Measurements from ENCODE around the gene PPP1R9A.

Gene PPP1R9A

DNA sequence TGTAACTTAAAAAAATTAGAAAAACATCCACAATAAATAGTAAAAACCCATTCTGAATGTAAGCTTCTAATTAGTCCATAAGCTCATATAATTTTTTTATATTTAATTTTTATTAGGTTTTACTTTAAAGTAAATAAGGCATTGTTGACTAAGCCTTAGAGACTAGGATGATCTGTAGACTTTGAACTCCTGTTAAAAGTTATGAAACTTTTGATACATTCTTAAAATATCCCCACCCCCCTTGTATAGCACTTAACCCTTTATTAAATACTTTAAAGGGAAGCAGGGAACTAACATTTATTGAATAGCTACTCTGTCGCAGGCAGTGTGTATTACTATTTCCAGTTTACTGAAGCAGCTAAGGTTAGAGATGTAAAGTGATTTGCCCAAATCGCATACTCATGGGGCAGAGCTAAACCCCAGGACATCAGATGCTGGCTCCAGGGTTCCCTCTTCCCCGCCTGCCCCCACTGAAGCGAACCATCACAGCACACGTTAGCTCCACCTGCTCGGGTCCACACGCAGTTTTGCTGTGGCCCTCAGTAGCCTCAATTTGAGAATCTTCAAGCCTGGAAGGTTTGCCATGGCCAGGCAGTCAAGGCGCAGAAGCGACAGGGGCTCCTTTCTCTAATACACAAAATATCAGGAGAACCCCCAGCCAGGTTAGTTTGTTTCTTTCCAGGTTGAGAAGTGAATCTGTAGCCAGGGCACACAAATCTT lies 416.2 kb downstream of the PPP1R9A start:
- DNase-seq = no peak

DNA sequence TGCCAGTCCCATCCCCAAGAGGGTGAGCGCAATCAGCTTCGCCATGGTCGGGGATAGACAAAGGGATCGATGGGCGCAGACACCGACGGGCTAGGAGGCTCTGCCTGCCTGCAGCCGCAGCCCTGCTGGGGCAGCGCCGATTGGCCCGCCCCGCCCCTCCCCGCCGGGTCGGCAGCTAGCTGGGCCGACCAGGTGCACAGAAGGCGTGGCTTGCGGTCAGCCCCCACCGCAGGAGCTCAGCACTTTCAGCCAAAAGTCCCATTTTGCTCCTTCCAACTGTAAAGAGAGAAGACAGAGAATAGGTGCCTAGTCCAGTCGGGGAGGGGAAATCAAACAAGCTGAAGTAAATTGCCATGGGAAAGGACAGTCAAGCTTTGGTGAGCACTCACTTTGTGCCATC lies 417.0 kb downstream of the PPP1R9A start, which contains the start of gene PON1:
TSS of gene PON1 (minus strand) at position 102 of the 400 bp plus-strand sequence. CDS start at position 45, 57 bp downstream.
- DNase-seq = no peak

DNA sequence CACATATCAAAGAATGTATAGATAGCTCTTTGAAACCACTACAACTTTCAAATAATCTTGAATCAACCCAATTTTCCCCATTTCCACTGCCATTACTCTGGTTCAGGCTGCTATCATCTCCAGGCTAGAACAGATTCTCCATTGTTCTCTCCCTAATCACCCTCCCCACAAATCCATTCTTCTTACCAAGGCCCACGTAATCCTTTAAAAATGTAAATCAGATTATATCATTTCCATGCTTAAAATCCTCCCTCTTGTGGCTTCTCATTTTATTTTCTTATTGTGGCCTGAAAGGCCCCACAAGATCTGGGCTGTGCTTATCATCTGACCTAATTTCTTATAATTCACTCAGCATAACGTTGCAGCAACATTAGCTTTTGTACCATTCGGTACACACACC lies 420.0 kb downstream of the PPP1R9A start:
- DNase-seq = no peak

DNA sequence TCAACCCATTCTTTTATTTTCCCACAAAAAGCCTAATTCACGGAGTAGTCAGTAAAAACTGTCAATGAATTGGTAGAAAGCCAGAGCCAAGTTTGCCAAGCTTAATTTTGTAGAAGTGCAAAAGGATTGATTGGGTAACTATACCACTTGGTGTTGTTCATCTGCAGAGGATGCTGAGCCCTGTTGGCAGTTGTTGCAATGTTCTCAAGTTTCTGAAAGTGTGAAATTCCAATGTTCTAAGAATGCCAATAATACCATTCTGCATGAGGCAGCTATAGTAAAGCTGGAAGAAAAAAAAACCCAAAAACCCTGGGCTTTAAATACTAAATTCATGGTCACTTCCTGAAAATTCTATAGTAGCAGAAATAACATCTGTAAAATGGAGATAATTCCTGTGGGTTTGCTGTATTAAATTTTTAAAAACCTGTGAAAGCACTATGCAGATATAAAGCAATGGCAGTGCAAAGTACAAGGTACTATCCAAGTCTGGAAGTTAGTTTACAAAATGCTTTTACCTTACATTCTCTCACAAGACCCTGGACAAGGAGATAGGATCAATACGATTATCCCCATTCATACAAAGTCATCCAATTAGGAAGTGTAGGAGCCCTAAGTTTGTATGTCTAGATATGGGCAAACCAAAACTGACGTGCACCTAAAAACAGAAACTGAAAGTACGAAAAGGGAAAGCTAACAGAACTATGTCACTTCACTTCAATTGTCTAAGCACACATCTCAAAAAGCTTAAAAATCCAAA lies 423.0 kb downstream of the PPP1R9A start:
- DNase-seq = no peak

DNA sequence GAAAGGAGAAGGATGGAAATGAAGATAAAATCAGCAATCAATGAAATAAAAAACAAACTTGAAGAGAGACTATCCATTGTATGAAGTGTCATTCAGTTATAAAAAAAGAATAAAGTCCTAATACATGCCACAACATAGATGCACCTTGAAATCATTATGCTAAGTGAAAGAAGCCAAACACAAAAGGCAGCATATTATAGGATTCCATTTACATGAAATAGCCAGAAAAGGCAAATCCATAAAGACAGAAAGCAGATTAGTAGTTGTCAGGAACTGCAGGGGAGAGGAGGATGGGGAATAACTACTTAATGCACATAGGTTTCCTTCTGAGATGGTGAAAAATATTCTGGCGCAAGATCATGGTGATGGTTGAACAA lies 423.6 kb downstream of the PPP1R9A start:
- DNase-seq = no peak

DNA sequence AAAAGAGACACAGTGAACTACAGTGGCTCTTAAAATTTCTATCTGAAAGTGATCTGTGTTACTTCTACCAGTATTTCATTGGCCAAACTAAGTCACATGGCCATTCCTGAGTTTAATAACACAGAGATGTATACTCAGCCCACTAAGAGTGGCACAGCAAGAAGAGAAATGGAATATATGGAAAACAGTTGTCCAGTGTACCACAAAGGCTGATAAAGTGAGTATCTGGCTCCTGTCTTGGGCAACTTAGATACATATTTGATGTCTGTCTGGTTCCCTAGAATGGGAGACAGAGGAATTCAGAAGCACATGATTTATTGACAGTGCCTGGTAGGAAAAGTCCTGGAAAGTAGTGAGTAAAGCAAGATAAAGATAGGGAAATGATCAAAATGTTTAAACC lies 427.1 kb downstream of the PPP1R9A start:
- DNase-seq = no peak

DNA sequence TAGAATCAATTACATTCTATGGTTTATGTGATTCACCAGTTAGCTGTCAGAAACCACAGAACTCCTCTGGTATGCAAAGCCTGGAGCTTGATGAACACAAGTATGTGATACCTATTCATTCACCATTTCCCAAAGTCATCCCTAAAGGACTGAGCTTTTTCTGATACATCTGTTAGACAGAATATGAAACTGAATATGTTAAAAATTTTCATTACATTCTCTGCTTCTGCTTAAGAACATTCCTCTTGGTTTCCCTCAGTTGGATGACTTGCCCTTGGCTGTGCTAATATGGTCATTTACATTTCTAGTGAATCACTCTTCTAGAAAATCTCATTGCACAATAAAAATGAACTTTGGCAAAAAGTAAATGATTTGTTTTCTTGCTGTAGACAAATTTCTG lies 427.7 kb downstream of the PPP1R9A start:
- DNase-seq = no peak

DNA sequence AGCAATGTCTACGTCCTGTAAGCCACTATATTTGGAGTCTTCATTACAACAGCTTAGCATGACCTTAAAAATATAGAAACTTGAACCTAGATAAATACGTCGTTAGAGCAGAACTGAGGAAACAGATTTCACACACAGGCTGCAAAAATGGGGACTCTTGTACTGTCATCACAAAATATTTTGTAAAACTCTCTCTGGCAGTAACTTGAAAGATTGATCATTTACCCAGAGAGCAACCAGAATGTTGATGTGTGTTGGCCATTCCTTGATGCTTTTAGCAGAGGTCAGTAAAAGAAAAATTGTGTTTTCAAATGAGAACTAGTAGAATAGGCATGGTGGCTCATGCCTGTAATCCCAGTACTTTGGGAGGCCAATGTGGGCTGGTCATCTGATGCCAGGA lies 431.4 kb downstream of the PPP1R9A start:
- DNase-seq = no peak

DNA sequence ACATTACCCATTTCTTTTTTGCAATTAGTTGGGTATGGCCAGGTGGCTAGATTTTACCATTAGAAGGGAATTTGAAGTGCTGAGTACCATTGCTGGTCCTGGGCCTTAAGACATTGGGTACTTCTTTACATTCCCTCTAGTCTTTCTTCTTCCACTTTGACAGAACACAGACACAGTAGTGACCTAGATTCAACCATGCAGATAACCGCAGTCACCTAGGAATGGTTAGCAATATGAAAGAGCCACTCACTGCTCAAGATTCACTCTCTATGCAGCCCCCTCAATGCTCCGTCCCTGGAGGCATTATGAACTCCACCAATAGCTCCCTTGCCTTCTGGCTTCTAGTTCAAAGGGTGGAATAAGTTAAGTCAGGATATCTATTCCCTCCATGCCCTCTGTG lies 433.1 kb downstream of the PPP1R9A start:
- no peak for DNase-seq

DNA sequence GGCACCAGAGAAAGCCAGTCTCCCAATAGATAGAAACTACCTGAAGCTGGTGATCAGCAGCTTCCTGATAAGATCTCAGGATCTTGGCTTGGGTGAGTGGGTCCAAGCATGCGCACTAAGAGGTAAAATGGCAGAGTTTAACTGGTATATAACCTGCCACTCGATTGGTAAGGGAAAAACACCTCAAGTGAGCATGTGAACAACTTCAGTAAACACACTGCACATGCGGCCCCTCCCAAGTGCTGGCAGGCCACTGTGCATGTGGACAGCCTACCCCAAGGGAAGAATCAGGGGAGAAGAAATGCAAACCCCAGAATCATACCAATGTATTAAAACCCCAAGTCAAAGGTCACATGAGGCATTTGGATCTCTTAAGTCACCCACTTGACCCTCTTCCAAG lies 434.6 kb downstream of the PPP1R9A start:
- DNase-seq = no peak

DNA sequence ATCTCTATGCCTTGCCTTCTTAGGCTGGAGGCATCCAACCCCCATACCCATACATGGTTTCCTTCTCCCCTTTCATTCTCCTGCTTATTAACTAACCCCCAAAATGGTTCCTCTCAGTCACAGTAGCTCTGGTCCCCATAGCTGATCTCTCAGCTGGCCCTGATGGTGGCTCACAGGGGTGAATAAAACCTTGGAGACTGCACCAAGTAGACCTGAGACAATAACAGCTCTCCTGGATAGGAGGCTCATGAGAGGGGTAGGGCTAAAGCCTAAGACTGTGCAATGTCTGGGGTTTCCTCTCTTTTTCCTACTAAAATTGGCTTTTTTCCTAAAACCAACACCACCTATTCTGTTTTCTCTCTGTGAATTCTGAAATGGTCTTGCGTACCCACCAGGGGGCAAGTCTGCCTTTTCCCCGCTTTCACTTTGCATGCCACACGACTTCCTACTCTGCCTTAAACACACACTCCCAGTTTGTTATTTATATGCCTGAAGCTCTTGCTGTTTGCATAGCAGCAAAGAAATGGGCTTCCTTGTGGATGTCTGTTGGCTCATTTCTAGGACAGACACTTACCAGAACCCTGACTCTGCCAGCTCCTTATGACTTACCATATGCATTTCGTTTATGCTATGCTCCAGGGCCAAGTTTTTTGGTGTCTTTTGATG lies 435.4 kb downstream of the PPP1R9A start:
- DNase-seq = no peak

Measured in activated CD4-positive, alpha-beta T cell treated with anti-CD3 and anti-CD28 coated beads, Interleukin-2, amount 50 U/mL, for 48 hours (primary cell).